Medulla oblongata (tissue), 1 donor: ENCODE measurements around the gene PKN2.

Source experiments
- DNase-seq: peaks from one replicate; pipeline ENCODE4 v3.0.0-alpha.2; 2015; ENCODE audit errors: extremely low spot score

Gene PKN2

DNA sequence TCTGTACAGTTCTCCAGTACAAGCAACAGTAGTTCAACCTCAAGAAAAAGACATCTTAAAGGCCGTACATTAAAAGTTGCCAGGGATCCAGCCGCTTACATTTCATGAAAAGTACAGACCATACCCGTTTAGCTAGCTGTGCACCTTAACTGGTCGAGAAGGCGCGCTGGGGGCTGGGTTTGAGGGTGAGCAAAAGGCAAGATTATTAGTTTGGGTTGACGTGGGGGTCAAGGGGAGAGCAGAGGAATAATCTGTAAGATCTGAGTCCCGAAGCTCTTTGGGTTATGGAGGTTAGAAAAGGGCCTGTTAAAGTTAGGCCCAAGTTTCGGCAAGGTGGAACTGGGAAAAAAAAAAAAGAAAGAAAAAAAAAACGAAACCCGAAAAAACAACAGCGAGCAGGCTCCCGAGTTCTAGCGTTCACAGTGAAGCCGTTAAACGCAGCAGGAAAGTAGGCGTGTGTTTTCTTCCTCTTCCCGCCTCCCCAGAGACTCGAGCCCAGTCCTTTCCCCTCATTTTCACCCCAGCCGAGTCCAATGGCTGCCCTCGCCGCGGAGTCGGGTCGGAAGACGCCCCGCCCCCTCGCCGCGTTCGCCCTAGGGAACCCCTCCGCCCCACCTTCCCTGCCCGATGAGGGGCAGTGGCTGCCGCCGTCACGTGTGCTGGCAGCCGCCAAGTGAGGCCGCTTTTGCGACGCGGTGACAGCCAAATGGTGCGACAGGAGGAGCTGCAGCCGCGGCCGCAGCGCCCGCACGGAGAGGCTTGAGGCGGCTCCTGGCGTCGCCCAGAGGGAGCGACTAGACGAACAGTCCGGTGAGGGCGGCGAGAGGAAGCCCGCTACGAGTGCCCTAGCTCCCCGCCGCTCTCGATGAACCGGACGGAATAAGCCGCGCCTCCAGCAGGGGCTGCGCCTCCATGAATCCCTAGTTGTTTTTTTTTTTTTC is at the start of gene PKN2:
Gene PKN2, plus strand, starts transcription at position 733 of the 941 bp plus-strand sequence. CDS start 308 bp downstream, outside the sequence.
- peak; percentile 98 for DNase-seq

DNA sequence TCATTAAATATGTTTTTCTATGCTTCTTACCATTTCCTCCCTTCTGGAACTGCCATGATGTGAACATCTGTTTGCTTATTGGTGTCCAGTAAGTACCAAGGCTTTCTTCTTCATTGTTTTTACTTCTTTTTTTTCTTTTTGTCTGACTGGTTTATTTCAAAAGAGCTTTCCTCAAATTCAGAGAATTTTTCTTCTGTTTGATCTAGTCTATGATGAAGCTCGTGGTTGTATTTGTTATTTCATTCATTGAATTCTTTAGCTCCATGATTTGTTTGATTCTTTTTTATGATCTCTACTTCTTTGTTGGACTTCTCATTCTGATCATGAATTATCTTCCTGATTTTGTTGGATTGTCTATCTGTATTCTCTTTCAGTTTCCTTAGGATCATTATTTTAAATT is 49.5 kb upstream of the PKN2 start:
- DNase-seq, result no peak

DNA sequence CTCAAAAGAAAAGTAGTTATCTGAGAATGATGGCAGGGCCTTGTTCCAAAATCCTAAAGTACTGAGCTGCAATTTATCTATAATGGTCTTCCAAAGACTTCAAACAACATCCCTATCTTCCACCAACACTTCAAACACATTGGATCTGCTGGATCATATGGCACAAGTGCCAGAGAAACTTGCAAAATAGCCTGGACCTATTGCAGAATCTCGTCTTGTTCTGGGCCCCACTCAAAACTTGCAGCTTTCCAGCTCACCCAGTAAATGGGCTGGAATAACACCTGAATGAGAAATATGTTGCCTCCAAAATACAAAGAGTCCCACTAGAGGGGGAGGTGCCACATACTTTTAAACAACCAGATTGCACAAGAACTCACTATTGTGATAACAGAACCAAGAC is 44.0 kb upstream of the PKN2 start:
- DNase-seq, result no peak

DNA sequence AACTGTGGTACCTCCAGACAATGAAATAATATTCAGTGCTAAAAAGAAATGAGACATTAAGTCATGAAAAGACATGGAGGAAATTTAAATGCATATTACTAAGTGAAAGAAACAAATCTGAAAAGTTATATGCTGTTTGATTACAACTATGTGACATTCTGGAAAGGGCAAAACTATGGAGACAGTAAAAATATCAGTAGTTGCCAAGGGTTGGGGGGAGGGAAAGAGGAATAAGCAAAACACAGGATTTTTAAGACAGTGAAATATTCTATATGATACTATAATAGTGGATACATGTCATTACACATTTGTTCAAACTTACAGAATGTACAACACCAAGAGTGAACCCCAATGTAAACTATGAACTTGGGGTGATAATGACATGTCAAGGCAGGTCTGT is 38.2 kb upstream of the PKN2 start:
- DNase-seq, result no peak

DNA sequence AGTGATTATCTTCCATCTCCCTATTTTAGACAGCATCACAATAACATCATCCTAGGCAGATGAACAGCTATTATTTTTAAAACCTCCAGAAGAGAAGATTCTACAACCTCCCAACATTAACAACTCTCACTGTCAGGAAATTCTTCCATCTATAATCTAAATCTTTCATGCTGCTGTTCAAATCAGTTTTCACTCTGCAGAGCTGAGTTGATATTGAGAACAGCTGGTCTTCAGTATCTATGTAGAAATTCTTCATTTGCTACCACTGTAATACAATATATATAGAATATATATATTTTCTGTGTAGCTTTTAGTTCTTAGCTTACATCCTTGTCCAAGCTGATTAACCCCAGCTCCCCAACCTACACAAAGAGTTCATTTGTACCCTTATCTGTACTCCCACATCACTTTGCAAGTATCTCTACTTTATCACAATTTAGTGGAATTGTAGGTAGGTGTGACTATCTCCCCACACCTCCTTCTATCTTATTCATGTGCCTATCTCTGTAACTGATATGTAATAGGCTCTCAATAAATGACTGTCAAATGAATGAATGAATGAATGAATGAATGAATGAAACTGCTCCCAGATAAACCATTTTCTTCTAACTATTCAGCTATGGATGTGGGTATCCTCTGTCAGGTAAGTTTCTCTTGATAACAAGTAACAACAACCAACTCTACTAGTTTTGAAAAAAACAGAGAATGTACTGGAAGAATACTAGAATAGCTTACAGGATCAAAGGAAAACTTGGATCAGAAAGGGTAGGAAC is 37.4 kb upstream of the PKN2 start:
- DNase-seq, result no peak

DNA sequence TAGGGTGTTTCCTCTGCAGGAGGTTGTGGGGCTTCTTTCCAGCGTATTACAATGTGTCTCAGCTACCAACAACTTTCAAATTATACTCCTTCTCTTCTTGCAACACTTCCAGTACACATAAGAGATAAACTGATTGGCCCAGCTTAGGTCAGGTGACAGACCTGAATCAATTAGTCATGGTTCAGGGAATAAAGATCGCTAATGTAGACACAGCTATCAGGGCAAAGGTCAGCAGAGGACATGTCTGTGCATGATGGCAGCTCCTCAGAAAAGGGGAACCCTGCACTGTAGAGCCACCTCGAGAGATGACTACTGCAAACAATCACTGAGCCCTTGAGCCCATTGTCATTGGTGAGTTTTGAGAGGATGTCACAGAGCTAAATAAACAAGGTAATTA is 36.8 kb upstream of the PKN2 start:
- no peak for DNase-seq

DNA sequence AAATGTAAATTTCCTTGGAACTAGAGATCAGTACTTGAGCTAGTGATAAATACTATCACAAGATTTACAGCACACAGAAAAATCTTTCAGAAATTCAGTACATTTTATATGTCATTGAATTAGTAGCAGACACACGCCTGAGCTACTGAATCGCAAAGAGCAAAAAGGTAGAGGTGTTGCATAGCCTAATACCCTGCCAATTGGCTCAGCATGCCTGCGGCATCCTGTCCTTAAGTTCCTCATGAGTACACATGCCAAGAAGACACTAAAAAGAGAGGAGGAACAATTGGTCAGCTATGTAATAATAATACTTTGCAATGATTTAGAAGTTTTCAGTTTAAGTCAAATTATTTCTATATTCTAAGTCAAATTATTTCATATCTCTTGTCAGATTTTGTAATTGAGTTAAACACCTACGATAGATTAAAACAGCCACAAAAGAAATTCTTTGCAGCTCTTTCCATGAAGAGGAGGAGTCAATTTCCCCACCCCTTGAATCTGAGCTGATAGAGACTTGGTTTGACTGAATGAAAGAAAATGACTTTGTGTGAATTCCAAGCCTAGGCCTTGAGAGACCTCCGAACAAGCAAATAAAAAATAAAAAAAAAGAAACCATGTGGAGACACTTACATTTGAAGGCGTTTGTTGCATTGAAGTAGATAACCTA is 36.2 kb upstream of the PKN2 start:
- DNase-seq, result no peak

DNA sequence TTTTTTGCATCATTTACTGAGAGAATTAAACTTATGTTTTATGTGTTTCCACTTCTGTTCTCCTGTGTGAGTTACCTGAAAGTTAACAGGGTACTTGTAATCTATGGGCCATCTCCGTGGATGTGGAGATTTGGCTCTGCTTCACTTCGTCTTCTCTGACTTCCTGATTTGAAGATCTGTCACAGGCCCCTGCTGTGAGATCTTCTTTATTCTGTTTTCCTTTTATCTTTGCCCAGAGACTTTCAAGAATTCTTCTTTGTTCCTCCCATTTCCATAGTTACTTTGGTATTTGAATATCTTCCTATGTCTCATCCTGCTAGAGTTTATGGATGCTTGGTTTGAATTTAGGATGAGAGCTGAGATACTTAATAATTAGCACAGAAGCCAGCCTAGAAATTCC is 35.4 kb upstream of the PKN2 start:
- no peak for DNase-seq

DNA sequence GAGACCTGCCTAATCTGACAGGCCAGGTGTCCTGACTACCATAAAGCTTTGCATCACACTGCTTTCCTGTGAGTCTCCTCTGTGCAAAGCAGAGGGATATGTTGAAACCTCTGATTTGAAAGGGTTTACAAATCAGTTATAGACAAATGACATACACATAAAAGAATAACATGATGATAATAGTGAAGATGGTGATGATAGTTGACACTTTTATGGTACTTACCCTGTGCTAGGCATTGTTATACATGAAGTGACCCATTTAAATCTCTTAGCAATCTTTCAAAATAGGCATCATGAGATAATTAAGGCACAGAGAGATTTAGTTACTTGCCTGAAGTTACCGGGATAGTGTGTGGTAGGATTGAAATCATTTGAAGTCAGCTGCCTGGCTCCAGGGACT is 34.1 kb upstream of the PKN2 start:
- DNase-seq, result no peak

DNA sequence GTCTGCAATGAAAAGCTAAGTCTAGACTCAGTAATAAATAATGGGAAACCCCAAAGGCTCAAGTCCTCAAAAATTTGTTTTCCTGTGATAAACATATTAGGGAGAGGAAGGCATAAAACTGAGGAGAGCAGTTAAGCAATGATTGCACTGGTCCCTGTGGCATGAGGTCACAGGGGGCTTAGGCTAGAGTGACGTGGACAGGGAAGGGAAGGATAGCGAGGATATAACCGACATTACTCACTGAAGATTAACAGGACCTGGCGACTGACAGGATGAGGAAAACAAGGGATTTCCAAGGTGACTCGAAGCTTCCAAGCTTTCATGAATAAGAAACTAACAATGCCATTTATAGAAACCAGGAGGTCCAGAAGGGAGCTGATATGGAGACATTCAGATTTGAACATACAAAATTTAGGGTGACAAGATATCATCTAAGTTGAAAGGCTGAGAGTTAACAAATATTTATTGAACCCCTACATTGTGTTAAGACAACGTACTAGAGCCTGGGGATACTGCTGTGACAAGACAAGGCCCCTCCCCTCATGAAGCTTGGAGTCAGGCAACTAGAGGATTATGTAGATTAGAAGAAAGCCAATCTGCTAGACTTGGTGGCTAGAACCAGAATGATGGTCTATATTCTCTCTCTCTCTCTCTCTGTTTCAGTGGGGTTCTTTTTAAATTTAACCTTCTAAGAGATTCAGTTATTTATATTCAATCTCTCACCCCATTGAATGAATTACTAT is 33.2 kb upstream of the PKN2 start:
- DNase-seq, result no peak

DNA sequence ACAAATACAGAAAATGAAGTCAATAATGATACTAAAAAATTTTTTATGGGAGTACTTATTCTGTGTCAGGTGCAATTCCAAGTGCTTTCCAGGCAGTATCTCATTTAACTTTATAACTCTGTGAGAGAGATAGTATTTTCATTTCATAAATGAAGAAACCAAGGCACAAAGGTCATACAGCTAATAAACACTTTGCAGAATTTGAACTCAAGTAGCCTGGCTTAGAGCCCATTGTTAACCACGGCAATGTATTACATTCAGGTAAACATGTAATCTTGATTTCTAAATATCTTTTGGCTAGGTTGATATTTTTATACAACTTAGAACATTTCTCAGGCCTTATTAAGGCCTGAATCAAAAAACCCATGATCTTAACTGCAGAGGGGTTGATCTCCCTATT is 28.9 kb upstream of the PKN2 start:
- no peak for DNase-seq

DNA sequence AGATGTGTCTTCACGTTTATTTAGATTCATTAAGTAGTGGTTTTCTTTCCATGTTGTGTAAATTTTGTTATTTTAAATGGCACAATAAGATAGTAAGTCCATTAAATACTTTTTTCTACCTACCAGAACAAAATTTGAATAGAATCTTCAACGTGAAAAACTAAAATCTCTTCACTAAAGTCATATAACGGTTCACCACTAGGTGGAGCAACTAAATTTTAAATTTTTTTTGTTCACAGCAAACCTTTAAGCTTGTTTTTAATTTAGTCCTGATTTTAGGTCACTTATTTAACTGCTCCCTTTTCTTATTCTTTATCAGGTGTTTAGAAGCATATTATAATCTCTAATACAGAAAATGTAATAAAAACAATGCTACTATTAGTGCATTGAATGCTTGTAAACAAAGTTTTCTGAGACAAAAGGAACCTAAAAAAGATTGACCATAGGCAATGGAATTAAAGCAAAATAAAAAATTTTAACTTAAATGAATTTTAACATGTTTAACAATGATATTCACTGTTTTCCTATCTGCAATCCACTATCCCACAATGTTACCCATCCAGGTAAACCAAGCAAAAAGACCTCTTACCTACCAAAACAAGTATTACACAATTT is 28.3 kb upstream of the PKN2 start:
- peak; percentile 65 for DNase-seq

DNA sequence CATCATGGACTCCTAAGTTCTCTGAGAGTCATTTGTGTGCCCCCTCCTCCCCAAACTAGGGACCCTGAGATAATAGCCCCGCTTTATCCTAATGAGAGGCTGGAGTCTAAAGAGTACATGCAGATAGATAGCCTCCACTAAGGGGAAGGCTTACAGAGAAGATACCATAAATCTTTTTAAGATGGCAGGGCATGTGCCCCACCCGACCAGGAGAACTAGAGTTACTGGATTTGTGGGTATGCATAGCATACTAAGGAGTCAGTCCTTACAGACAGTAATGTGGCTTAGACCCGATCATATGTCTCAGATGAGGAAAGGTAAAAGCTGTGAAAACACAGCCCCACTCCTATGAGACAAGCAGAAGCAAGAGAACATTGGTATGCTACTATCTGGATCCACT is 25.7 kb upstream of the PKN2 start:
- DNase-seq, result no peak

DNA sequence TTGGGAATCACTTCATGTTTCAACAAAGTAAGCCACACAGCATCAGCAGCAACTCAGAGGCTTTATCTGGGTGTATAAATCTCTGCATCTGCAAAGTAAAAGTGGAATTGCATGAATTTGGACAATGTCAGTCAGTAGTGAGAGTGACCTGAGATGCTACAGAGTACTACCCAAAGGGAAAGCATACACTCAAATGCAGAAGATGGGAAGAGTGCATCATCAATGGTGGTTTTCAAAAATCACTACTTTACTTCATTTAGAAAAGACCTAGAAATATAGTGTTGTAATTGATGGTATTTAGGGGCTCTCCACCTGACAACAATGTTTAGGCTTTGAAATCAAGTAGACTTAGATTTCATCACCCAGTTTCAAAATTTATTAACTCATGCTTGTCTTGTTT is 24.5 kb upstream of the PKN2 start:
- DNase-seq, result no peak

DNA sequence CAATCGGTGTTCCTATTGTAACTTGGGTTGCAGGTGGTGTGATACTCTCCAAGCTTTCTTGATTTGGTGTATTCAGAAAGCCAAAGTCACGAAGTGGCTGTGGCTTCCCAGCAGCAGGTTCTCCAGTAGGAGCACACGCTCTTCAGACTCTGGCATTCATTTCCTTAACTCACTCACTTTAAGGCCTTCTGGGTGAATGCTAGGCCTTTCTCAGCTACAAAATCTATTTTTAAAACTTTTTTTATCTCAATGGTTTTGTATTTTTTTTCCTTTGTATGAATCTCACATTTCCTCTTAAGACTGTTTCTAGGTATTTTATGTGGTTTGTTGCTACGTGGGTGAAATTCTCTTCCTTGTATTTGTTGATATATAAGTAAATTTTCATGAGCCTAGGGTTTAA is 22.9 kb upstream of the PKN2 start:
- DNase-seq, result peak; percentile 22

DNA sequence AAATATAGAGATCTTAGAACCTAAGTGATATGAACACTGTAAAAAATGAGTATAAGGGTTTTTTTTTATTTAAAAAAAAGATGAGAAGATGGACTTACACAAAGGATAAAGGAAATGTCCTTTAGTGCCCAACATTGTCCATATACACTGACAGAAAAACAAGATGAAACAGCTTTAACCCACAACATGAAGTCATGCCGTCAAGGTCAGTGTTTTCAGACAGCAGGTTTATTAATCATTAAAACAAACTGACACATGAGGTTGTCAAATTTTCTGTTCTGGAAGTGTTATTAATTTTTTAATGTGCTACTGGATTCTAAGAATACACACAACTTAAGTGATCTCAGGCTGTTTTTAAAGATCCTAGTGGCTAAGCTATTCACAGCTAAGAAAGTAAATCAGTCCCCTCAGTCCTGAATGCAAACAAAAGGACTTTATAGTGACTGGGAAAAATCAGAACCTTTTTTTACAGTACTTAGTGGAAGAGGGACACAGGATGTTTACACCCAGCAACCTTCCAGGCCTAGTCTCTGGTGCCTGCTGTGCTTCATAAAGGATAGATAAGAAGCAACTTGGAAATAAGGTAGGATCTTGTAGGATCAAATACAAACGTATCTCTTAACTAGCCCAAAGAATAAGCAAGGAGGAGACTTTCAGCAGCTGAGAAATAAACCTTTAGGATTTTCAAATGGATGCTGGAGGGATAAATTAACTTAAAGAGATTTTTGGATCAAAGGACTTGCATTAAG is 21.9 kb upstream of the PKN2 start:
- DNase-seq, result no peak

DNA sequence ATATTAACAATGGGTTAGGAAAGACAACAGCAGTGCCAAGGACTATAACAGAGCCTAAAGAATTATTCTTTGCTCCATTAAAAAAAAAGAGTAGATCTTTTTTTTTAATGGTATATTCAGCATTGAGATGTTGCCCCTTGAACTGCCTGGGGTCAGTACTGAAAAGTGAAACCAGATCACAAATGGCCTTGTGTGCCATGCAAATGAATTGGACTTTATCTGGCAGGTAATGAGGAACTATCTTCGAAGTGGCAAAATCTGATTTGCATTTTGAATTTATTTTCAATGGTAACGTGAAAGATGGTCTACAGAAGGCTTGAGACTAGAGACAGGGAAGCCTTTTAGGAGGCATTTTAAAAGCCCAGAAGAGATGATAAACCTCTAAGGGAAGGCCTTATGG is 21.4 kb upstream of the PKN2 start:
- no peak for DNase-seq

DNA sequence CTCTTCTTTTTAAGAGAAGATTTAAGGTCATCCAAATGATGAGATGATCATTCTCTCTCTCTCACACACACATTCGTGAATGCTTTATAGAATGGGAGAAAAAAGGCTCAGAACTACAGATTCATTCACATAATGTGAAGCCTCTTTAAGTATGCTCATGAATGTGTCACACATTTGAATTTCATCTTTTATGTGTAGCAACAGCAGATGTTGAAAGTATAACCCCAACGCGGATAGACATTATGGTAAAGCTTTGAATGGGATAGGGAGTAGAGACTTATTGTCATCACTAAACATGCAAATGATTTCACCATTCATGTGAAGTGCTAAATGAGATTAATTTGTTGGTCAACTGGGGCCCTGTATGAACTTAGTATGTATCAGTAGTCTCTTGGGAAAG is 15.7 kb upstream of the PKN2 start:
- no peak for DNase-seq

DNA sequence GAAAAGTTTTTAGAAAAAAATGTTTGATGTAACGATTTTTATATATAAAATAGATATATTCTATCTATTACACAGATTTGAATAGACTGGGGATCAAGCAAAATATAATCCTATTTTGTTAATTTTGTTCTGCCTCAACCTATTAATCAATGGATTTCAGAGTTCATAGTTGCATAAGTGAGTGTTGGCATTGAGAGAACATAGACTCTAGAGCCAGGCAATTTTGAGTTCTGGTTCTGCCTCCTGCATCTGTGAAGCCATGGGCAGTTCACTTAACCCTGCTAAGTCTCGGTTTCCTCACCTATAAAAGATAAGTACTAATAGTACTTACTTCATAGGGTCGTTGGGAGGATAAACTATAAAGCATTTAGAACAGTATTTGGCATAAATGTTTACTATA is 13.6 kb upstream of the PKN2 start:
- no peak for DNase-seq

DNA sequence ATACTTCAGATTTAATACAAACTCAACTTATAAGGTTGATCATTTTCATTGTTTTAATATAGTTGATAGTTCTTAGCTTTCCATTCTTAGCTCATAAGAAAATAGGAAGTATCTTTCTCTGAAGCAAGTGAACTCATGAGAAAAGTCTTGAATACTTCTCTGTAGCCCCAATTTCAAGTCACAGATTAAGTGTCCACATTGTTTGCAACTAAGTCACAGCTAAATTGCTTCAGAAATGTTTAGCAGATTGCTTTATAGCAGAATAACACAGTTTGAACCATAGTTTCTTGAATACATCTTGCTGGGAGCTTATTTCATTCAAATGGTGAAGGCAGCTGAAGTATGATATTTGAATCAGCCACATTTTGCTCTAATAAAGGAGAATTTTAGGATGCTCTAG is 10.6 kb upstream of the PKN2 start:
- no peak for DNase-seq

DNA sequence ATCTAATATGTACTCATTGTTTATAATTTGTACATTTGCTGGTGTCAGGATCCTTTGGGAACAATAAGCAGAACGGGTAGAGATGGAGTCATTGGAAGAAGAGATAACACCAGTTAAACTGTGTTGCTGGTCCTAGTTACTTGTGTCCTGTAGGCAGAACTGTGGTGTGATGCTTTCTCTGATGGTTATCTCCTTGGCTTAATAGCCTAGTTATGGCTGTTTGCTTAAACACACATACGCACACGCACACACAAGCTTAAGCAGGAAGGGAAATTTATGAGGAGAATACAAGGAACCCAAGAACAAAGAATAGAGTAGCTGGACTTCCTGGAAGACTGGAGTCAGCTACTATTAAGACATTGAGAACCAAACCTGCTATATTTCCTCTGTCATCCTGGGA is 5.7 kb upstream of the PKN2 start:
- DNase-seq, result no peak
